ENCODE measurements around the gene RNF152.

RNF152 gene

GRCh38 chr18:61890344-61890743 lies 2.5 kb downstream of the RNF152 start (continued):
- TF ChIP-seq PATZ1 (CRISPR knock-in tag; IDR thresholded peaks at IDR 0.05; ENCODE audit: borderline replicate concordance) (no peak), CSRNP3 (CRISPR knock-in tag; IDR thresholded peaks at IDR 0.05) (no peak)

GRCh38 chr18:61889541-61889940 lies 3.3 kb downstream of the RNF152 start:
- no peak for TF ChIP-seq PPARA (CRISPR knock-in tag; IDR thresholded peaks at IDR 0.05; ENCODE audit: borderline replicate concordance)
- TF ChIP-seq ZFP30 (CRISPR knock-in tag; IDR thresholded peaks at IDR 0.05): no peak
- no peak for TF ChIP-seq ZNF8 (CRISPR knock-in tag; IDR thresholded peaks at IDR 0.05)
- TF ChIP-seq ISL1 (CRISPR knock-in tag; IDR thresholded peaks at IDR 0.05): no peak
- no peak for TF ChIP-seq POU6F1 (CRISPR knock-in tag; IDR thresholded peaks at IDR 0.05; ENCODE audit: borderline replicate concordance, low read depth)
- TF ChIP-seq CSRNP3 (CRISPR knock-in tag; IDR thresholded peaks at IDR 0.05): no peak
- TF ChIP-seq BACH2 (CRISPR knock-in tag; IDR thresholded peaks at IDR 0.05; ENCODE audit: borderline replicate concordance): no peak
- no peak for TF ChIP-seq SNAI2 (CRISPR knock-in tag; IDR thresholded peaks at IDR 0.05)
- TF ChIP-seq TSHZ2 (CRISPR knock-in tag; IDR thresholded peaks at IDR 0.05): no peak
- TF ChIP-seq CREB5 (CRISPR knock-in tag; IDR thresholded peaks at IDR 0.05; ENCODE audit: low read depth): no peak
- TF ChIP-seq RARB (CRISPR knock-in tag; IDR thresholded peaks at IDR 0.05): no peak
- no peak for TF ChIP-seq GLIS3 (CRISPR knock-in tag; IDR thresholded peaks at IDR 0.05)
- no peak for TF ChIP-seq ZC3H10 (CRISPR knock-in tag; IDR thresholded peaks at IDR 0.05)
- TF ChIP-seq ZNF70 (CRISPR knock-in tag; IDR thresholded peaks at IDR 0.05): no peak
- no peak for TF ChIP-seq ZNF565 (CRISPR knock-in tag; conservative IDR thresholded peaks at IDR 0.05; ENCODE audit: low read depth)
- no peak for TF ChIP-seq OSR1 (CRISPR knock-in tag; IDR thresholded peaks at IDR 0.05)
- no peak for TF ChIP-seq ZFP3 (CRISPR knock-in tag; IDR thresholded peaks at IDR 0.05)
- TF ChIP-seq TOX (CRISPR knock-in tag; IDR thresholded peaks at IDR 0.05; ENCODE audit: borderline replicate concordance): no peak
- no peak for TF ChIP-seq ARNTL (CRISPR knock-in tag; IDR thresholded peaks at IDR 0.05; ENCODE audit: borderline replicate concordance, low read depth)
- no peak for TF ChIP-seq CSDC2 (CRISPR knock-in tag; IDR thresholded peaks at IDR 0.05)
- no peak for ATAC-seq

- no peak for ATAC-seq
- no peak for TF ChIP-seq POU6F1 (CRISPR knock-in tag; IDR thresholded peaks at IDR 0.05; ENCODE audit: borderline replicate concordance, low read depth)
- no peak for TF ChIP-seq ARNTL (CRISPR knock-in tag; IDR thresholded peaks at IDR 0.05; ENCODE audit: borderline replicate concordance, low read depth)
- TF ChIP-seq PATZ1 (CRISPR knock-in tag; IDR thresholded peaks at IDR 0.05; ENCODE audit: borderline replicate concordance): no peak
- no peak for TF ChIP-seq SNAI2 (CRISPR knock-in tag; IDR thresholded peaks at IDR 0.05)
- no peak for TF ChIP-seq CSRNP3 (CRISPR knock-in tag; IDR thresholded peaks at IDR 0.05)
- TF ChIP-seq ISL1 (CRISPR knock-in tag; IDR thresholded peaks at IDR 0.05): no peak
- TF ChIP-seq TOX (CRISPR knock-in tag; IDR thresholded peaks at IDR 0.05; ENCODE audit: borderline replicate concordance): no peak
- TF ChIP-seq BACH2 (CRISPR knock-in tag; IDR thresholded peaks at IDR 0.05; ENCODE audit: borderline replicate concordance): no peak
- no peak for TF ChIP-seq PPARA (CRISPR knock-in tag; IDR thresholded peaks at IDR 0.05; ENCODE audit: borderline replicate concordance)
- no peak for TF ChIP-seq ZC3H10 (CRISPR knock-in tag; IDR thresholded peaks at IDR 0.05)
Measured at GRCh38 chr18:61888622-61889021, 4.2 kb downstream of the RNF152 start.
